Activated CD4-positive, alpha-beta T cell treated with anti-CD3 and anti-CD28 coated beads, Interleukin-2, amount 50 U/mL, for 16 hours (primary cell): ENCODE data around the gene CHMP5.
"Not testable (repeated sequence)": the region's sequence is repeated elsewhere in the genome, so short reads cannot be mapped to it uniquely, and the experiment has no call there.

Source experiments
- DNase-seq: peaks from one replicate; pipeline ENCODE4 v3.0.0-alpha.2; 2020

CHMP5 gene

DNA sequence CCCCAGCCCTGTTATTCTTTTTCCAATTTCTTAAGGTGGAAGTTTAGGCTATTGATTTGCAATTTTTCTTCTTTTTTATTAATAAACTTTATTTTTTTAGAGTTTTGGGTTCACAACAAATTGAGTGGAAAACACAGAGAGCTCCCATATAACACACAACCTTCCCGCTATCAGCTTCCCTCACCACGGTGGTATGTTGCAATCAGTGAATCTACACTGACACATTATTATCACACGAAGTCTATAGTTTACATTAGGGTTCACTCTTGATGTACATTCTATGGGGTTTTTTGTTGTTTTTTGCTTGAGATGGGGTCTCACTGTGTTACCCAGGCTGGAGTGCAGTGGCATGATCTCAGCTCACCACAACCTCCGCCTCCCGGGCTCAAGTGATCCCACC lies 20.7 kb downstream of the CHMP5 start:
- DNase-seq: no peak

DNA sequence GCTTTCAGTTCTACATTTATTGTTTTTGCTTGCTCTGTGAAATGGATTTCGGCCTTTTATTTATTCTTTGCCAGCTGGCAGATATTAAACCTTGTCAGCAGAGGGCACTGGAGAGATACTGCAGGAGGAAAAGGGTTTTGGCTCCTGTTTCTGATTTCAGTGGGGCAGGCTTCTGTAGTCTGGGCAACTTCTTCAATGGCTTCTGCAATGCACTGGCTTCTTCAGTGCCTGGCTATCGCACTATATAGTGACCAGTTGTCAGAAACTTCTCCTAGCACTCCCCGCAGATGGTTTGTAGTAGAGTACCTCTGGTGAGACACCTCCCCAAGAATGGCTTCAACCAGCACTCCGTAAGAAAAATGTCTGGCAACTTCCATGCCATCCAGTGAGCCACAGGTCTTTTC lies 22.2 kb downstream of the CHMP5 start:
- peak; percentile 76 for DNase-seq

DNA sequence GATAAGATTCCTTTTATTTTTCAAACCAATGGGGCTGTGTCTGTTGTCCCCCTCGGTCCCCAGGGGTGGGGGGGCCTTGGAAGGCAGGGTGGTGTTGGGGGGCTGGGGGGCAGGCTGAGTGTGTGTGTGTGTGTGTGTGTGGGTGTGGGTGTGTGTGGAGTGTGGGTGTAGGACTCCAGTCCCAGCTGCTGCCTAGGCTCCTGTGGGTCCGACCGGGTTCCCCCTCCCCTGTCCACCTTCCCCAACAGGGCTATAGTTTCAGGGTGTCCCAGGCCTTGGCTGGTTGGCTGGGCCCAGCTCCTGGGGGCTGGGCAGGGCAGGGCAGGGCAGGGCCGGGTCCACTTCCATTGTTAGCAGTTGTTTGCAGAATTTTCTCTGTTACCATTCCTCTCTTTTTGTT lies 23.4 kb downstream of the CHMP5 start:
- DNase-seq: no peak

DNA sequence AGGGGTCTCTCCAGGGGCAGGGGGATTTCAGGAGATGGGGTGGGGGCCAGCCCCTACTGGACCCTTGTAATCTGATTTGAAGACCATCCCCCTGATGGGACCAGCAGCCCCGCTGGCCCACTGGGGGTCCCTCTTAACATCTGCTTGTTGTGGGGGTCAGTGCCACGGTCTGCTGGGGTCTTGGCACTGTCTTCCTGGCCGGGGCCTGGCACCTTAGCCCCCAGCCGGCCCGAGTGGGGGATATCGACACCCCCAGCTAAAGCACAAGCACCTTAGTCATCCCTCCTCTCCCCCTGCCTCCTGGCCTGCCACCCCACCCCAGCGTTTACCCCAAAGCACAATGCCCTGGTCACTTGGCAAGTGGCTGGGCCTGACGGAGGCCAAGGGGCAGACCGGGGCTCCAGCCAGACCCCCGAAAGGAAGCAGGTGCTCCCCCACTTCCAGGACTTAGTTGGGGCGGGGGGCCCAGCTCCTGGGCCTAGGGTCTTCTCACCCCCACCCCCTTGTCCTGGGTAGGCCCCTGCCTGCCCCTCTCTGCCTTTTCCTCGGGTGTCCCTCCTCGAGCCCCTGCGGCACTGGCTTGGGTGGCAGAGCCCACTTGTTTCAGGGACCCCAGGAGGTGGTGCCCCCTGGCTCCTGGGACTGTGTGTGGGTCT lies 24.1 kb downstream of the CHMP5 start:
- no peak for DNase-seq

DNA sequence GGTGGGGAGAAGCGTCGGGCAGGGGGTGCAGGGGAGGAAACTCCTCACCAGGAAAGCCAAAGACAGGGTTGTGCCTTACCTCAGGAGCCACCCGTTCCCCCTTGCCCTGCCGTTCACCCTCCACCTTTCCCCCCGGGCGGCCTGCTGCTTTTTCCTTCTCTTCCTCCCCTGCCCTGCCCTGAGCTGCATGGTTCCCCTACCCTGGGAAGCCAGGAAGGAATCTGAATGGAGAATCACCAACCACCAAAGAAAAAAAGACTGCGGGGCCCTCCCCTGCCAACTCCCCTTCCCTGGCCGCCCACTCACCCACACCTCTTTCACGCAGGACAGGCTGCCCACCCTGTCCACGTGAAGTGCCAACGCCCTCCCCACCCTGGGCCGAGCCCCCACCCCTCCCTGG lies 24.6 kb downstream of the CHMP5 start:
- no peak for DNase-seq

DNA sequence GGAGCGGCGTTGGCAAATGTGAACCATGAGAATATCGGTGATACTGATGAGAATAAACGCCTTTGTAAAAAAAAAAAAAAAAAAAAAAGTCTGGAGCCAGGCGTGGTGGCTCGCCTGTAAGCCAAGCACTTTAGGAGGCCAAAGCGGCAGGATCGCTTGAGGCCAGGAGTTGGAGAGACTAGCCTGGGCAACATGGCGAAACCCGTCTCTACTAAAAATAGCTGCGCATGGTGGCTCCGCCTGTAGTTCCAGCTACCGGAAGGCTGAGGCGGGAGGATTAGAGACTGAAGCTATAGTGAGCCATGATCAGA lies 25.0 kb downstream of the CHMP5 start:
- no peak for DNase-seq

DNA sequence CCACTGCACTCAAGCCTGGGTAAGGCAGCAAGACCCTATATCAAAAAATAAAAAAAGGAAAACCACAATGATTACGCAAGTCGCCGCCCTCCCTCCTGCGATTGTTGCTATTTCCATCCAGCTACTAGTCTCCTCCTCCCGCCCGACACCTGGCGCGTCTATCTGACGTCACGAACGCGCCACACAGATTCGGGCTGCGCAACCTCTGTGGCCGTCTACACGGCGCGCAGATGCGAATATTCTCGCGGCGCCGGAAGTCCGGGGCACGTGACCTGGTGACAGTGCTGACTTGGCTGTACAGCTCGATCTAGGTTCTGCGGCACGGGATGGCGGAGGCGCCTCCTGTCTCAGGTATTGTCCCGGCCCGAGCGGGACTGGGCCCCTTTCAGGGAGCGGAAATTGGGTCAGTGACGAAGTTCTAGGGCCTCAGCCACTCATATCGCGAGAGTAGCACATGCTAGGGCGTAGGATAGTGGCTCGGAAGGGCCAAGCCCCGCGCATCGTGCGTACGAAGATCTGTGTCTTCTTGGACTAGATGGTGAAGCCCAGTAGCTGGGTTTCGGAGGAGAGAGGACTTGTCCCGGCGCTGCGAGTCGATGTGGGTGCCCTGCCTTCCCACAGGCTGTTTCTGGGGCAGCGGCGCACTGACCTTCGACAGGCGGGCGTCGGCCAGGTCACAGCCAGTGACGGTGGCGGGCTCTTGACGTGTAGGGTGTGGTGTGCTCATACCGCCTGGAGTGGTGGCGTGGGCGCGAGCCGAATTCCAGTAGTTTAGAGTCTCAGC lies 25.6 kb downstream of the CHMP5 start, which contains the start of gene NFX1:
Gene NFX1 (plus strand): TSS at position 270 of the 784 bp plus-strand sequence. CDS start 57 bp downstream, at position 327.
- DNase-seq: peak; percentile 99

DNA sequence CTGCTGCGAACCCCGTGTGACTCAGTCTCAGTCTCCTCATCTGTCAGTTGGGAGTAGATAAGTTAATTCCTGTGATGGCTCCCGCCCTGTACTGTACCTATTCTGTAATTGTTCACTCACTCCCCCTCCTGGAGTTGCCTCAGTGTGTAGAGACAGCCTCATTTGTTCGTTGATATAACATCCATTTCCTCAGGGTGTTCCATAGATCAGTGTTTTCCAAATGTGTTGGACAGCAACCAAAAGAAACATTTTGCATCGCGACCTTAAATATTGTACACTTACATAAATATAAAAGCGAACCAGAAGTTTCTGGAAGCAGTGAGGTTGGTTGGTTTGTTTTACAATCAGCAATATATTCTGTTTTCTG lies 26.2 kb downstream of the CHMP5 start:
- DNase-seq: no peak

DNA sequence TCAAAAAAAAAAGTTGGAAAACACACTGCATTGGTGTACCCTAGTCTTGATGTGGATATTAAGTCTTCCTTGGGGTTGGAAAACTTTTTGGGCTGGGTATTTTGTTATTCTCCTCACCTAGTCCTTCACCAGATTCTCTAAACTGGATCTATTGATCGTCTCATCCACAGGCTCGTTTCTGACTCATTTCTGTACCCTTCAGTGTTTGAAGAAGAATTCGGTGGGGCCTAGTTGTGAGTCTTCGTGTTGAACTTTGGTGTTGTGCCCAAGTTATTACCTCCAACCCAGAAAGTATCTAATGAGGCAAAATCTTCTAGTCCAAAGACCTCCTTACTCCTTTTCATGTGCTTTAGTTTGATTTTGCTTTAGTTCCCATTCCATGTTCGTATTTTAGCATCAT lies 27.1 kb downstream of the CHMP5 start:
- DNase-seq: peak; percentile 43

DNA sequence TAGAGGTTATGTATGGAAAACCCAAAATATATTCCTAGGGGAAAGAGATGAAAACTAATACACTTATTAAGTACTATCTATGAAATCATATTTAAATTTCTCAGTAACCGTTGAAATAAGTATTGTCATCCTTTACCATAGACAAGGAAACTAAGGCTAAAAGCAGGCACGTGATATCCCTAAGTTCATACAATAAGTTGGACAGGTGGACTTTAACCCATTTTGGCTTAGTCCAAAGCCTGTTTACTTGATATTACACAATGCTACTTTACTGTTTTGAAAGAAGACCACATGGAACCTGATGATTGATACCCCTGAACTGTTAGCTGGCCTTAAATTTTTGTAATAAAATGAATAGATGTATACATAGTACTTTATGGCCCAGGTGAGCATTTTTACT lies 28.9 kb downstream of the CHMP5 start:
- DNase-seq: no peak

DNA sequence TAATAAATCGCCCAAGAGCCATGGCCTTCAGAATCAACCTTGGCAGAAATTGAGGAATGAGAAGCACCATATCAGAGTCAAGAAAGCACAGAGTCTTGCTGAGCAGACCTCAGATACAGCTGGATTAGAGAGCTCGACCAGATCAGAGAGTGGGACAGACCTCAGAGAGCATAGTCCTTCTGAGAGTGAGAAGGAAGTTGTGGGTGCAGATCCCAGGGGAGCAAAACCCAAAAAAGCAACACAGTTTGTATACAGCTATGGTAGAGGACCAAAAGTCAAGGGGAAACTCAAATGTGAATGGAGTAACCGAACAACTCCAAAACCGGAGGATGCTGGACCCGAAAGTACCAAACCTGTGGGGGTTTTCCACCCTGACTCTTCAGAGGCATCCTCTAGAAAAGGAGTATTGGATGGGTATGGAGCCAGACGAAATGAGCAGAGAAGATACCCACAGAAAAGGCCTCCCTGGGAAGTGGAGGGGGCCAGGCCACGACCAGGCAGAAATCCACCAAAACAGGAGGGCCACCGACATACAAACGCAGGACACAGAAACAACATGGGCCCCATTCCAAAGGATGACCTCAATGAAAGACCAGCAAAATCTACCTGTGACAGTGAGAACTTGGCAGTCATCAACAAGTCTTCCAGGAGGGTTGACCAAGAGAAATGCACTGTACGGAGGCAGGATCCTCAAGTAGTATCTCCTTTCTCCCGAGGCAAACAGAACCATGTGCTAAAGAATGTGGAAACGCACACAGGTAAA lies 30.0 kb downstream of the CHMP5 start:
- DNase-seq: no peak

DNA sequence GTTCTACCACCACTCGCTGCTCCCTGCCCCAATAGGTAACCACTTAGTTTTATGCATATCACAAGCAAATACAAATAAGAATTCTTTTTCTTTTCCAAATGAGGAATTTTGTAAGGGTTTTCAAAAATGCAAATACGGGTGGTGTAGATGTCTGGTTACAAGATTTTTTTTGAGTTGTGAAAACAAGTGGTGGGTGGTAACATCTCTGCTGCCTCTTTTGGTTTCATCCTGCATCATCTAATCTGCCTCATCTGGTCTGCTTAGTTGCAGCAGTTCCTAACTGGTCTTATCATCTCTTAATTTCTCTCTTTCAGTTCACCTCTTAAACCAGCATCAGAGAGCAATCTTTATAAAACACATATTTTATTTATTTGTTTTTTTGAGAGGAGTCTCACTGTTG lies 30.7 kb downstream of the CHMP5 start:
- DNase-seq: peak; percentile 60

DNA sequence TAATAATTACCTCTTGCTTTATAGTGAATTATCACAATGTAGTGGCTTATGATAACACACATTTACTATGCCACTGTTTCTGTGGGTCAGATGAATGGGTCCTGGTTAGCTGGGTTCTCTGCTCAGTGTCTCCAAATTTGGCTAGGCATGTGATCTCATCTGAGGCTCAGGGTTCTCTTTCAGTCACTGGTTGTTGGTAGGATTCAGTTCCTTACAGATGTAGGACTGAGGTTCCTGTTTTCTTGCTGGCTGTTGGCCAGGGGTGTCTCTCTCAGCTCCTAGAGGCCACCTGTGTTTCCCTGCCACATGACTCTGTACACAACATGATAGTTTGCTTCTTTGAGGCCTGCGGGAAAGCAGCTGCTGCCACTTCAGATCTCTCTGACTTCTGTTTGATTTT lies 32.6 kb downstream of the CHMP5 start:
- DNase-seq: no peak

DNA sequence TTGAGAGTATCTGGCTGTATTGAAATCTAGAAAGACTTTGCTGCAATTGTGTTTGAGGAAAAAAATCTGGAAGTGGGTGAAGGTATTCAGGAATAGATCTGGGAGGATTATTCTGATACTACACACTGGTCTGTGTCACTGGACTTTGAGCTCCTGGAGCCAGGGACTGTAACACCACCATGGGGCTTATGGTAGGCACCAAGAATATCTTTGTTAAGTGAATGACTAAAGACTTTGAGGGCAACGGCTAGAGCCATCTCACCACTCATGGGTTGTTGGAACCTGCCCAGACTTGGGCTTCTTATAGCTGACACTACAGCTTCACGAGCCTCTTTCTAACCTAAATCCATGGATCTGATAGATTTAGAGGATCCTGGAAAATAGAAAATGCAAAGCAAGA lies 35.7 kb downstream of the CHMP5 start:
- no peak for DNase-seq

DNA sequence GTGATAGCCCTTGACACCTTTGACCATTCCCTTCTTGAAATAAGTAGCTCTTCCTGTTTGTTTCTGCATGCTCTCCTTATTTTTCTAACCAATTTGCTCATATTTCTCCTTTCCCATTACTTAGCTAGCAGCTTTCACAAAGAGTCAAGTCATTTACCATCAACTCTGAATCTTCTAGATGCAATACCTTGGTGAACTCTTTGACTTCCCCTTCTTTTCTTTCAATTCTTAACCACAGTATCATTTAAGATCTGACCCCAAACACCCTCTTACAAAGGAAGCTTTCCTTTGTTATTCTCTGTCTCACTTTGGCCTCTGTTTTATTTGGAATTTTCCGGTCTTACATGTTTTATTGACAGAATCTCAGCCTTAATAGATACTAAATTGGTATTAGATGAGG lies 39.5 kb downstream of the CHMP5 start:
- no peak for DNase-seq

DNA sequence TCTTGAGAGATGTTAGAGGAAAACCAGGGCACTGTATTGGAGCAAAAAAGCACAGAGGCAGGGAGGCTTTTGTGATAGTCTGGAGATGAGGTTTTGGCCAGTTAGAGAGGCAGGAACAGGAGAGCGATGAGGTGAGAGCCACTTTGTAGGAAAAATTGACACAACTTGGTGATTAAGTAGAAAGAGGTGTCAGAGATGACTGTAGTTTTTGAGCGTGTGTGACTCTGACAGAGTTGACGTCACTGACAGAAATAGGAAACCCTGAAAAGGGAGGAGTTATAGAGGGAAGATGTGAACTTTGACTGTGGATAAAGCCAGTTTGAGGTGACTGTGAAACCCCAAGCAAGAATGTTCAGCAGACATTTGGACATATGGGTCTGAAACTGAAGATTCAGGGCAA lies 41.2 kb downstream of the CHMP5 start:
- DNase-seq: peak; percentile 83

DNA sequence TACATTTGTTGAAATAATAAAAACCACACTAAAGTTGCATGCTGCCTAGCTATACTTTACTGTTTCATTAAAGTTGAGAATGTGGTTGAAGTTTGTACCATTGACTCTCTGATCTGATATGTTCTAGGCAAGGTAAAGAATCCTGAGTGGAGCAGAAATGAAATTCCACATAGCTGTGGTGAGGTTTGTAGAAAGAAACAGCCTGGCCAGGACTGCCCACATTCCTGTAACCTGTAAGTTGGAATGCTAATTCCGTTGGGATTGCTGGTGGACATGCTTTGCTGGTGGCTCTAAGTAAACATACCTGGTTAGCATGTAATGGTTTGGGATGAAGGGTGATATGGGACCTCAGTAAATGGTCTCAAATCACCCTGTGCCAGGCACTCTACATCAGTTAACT lies 42.2 kb downstream of the CHMP5 start:
- DNase-seq: no peak

DNA sequence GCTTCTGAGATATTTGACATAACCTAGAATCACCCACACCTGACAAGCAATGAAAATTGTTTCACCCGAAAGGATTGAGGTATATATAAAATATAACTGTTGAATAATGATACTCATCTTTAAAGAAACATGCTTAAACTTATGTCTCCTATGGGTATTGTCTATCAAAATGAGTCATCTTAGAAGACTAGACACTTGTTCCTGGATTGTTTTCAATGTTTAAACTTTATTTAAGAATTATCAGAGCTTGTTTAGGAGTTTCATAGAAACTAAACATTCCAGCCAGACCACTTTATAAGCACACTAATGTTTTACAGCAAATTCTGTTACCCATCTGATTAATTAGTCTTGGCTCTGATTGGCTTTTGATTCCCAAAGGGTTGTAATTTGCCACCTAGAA lies 45.1 kb downstream of the CHMP5 start:
- DNase-seq: no peak

DNA sequence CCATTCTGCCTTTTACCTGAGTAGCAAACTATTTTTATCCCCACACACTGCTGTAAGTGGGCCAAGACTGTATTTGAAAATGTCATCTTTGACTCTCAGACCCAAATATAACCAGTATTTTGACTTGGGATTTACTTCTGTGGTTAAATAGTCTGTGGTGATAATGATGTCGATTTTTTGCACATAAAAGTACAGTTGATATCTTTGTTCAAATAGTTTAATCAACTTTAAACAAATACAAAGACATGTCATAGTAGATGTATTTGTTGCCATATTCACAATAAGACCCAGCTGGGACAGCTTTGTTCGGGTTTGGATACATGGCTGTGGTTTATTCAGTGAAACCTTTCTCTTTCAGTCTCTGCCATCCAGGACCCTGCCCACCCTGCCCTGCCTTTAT lies 45.9 kb downstream of the CHMP5 start:
- no peak for DNase-seq

DNA sequence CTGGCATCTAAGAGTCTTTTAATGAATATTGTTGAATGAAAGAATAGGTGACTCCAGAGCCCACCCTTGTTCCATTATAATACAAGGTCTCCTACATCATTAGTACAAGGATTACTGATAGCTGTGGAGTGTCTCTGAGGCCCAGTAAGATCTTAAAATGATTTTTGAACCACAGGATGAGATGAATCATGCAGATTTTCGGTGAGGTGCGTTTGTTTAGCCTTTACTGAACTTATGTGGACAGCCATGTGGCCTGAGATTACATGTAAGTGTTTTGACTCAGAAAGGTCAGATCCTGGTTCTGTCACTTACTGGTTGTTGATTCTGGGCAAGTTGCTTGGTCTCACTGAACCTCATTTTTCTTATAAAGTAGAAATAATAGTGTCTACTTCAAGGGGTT lies 47.1 kb downstream of the CHMP5 start:
- peak; percentile 58 for DNase-seq

DNA sequence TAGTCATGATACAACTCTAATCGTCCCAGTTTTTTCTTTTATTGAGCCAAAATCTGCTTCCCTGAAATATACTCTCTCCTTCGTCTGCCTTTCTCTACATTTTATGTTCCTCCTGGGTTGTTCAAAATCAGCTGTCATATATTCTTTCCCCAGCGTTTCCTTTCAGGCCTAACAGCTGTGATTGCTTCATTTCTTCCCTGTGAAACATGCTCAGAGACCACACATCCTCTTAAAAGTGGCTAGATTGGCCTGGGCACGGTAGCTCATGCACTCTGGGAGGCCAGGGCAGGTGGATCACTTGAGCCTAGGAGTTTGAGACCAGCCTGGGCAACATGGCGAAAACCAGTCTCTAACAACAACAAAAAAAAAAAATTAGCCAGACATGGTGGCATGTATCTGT lies 50.5 kb downstream of the CHMP5 start:
- DNase-seq: no peak

DNA sequence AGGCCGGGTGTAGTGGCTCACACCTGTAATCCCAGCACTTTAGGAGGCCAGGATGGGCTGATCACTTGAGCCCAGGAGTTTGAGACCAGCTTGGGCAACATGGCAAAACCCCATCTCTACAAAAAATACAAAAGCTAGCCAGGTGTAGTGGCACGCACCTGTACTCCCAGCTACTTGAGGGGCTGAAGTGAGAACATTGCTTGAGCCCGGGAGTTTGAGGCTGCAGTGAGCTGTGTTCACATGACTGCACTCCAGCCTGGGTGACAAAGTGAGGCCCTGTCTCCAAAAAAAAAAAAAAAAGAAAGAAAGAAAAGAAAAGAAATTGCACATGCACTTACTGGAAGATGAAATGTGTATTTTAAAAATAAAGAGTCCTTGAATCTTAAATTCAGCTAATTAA lies 52.3 kb downstream of the CHMP5 start:
- DNase-seq: not testable (repeated sequence)

DNA sequence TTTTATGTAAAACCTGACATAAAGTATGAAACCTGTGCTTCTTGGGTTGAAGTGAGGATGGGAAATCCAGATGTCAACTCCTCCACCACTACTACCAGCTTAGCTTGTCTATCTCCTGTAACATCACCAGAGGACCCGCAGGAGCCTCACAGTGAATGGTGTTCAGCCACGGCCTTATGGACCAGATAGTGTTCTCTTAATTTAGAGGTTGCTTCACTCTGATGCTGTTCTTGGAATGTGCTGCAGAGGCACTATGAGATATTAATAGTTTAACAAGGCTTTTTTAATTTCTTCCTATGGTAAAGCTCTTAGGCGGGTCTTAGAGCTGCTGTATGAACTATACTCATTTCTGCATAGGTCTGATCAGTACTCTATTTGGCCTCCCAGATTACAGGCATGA lies 53.4 kb downstream of the CHMP5 start:
- DNase-seq: no peak

DNA sequence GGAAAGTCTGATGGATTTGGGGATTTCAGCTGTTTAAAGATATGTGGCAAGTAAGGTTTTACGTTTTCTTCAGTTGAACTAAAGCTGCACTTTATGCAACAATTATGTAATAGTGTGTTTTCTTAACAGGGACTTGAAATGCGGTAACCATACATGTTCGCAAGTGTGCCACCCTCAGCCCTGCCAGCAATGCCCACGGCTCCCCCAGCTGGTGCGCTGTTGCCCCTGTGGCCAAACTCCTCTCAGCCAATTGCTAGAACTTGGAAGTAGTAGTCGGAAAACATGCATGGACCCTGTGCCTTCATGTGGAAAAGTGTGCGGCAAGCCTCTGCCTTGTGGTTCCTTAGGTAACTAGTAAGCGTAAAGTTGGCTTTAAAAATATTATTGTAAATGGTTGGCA lies 53.9 kb downstream of the CHMP5 start:
- no peak for DNase-seq
